SH-SY5Y (cell line): ENCODE measurements around the gene CLEC3A.

Experiments used
- GATA2 ChIP-seq: IDR thresholded peaks from 2 replicates; pipeline ENCODE4 v1.6.1; 2011; ENCODE audit warnings: mild to moderate bottlenecking, low read depth, low read length
- GATA3 ChIP-seq: IDR thresholded peaks from 2 replicates; pipeline ENCODE4 v1.6.1; 2011; ENCODE audit warnings: low read depth, mild to moderate bottlenecking, low read length, moderate library complexity

Gene CLEC3A

GRCh38 chr16:78060809-78061208 lies 38.5 kb downstream of the CLEC3A start:
- TF ChIP-seq GATA3: no peak
- no peak for TF ChIP-seq GATA2

GRCh38 chr16:78065319-78065718 lies 43.0 kb downstream of the CLEC3A start:
- TF ChIP-seq GATA2 (no peak), GATA3 (no peak)

- TF ChIP-seq GATA2 (no peak), GATA3 (no peak)
Measured at GRCh38 chr16:78069913-78070312, 47.6 kb downstream of the CLEC3A start.

GRCh38 chr16:78072275-78072674 lies 49.9 kb downstream of the CLEC3A start:
- TF ChIP-seq GATA2 (no peak), GATA3 (no peak)

GRCh38 chr16:78075800-78076199 lies 53.5 kb downstream of the CLEC3A start:
- TF ChIP-seq GATA3 (no peak), GATA2 (no peak)

- TF ChIP-seq GATA3 (no peak), GATA2 (no peak)
Measured at GRCh38 chr16:78081341-78081740, 59.0 kb downstream of the CLEC3A start.
